HepG2 (cell line): ENCODE measurements around the gene HCFC1R1. TPM values are rescaled to one million over a fixed set of nuclear protein-coding genes. Genes with fewer than 3 reads are reported as not detected.
A peak's percentile ranks its signal among the peaks of the same experiment; 100 is the strongest.

Source experiments
- ARHGAP35 ChIP-seq: sonication (generic); formaldehyde crosslinking; IDR thresholded peaks from 2 replicates; pipeline ENCODE4 v1.9.0; 2022; ENCODE audit warnings: mild to moderate bottlenecking, inconsistent platforms, moderate library complexity, missing genetic modification reagents, borderline replicate concordance
- ATF7-NPFF ChIP-seq: sonication (generic); formaldehyde crosslinking; IDR thresholded peaks from 2 replicates; pipeline ENCODE4 v1.8.1; 2023; ENCODE audit warnings: mild to moderate bottlenecking, low read depth, missing genetic modification reagents, moderate library complexity
- GABPB1 ChIP-seq: IDR thresholded peaks from 2 replicates; pipeline ENCODE4 v1.6.1; 2016; ENCODE audit warnings: mild to moderate bottlenecking, missing genetic modification reagents, moderate library complexity, missing compliant biosample characterization
- HMGXB4 ChIP-seq, 2 experiments: sonication (generic) in 1 of 2; formaldehyde crosslinking in 1 of 2; IDR thresholded peaks; 2 replicates each; pipeline versions ENCODE4 v1.4.0 to v1.6.1; 2018 to 2020; ENCODE audit warnings: missing genetic modification reagents in 2 of 2, borderline replicate concordance in 1 of 2, low read depth in 1 of 2, mild to moderate bottlenecking in 1 of 2, missing biosample characterization in 1 of 2
- KAT8 ChIP-seq: IDR thresholded peaks from 2 replicates; pipeline ENCODE4 v1.6.1; 2016; ENCODE audit warnings: missing genetic modification reagents, missing compliant biosample characterization
- MEIS1 ChIP-seq: sonication (generic); formaldehyde crosslinking; IDR thresholded peaks from 2 replicates; pipeline ENCODE4 v1.9.0; 2021; ENCODE audit warnings: mild to moderate bottlenecking, missing genetic modification reagents, moderate library complexity, borderline replicate concordance
- MEIS2 ChIP-seq: sonication (generic); formaldehyde crosslinking; IDR thresholded peaks from 2 replicates; pipeline ENCODE4 v1.9.0; 2021; ENCODE audit warnings: mild to moderate bottlenecking, missing genetic modification reagents
- MLX ChIP-seq: IDR thresholded peaks from 2 replicates; pipeline ENCODE4 v1.6.1; 2016
- NFKBIZ ChIP-seq: IDR thresholded peaks from 2 replicates; pipeline ENCODE4 v1.6.1; 2018; ENCODE audit warnings: missing genetic modification reagents, missing compliant biosample characterization
- NR2C2 ChIP-seq: sonication (generic); formaldehyde crosslinking; IDR thresholded peaks from 2 replicates; pipeline ENCODE4 v1.4.0; 2020; ENCODE audit warnings: missing genetic modification reagents, mild to moderate bottlenecking, moderate library complexity, borderline replicate concordance
- PAXIP1 ChIP-seq: sonication (generic); formaldehyde crosslinking; conservative IDR thresholded peaks from 2 replicates; pipeline ENCODE4 v1.4.0; 2020; ENCODE audit warnings: mild to moderate bottlenecking, missing genetic modification reagents, moderate library complexity
- POLR2AphosphoS5 ChIP-seq: IDR thresholded peaks from 2 replicates; pipeline ENCODE4 v1.6.1; 2012; ENCODE audit warnings: low read depth, low read length
- RXRA ChIP-seq: sonication (generic); formaldehyde crosslinking; IDR thresholded peaks from 2 replicates; pipeline ENCODE4 v1.5.1; 2020; ENCODE audit warnings: missing genetic modification reagents
- ZFY ChIP-seq: sonication (generic); formaldehyde crosslinking; IDR thresholded peaks from 2 replicates; pipeline ENCODE4 v1.4.0; 2020; ENCODE audit warnings: missing genetic modification reagents
- ZNF224 ChIP-seq: sonication (generic); formaldehyde crosslinking; IDR thresholded peaks from 2 replicates; pipeline ENCODE4 v1.5.0; 2020; ENCODE audit warnings: mild to moderate bottlenecking, missing genetic modification reagents
- ZNF232 ChIP-seq: sonication (generic); formaldehyde crosslinking; IDR thresholded peaks from 2 replicates; pipeline ENCODE4 v1.4.0; 2020; ENCODE audit warnings: missing genetic modification reagents, borderline replicate concordance
- ZNF280B ChIP-seq: sonication (generic); formaldehyde crosslinking; IDR thresholded peaks from 2 replicates; pipeline ENCODE4 v1.5.0; 2020; ENCODE audit warnings: missing genetic modification reagents, mild to moderate bottlenecking, borderline replicate concordance
- ZNF350 ChIP-seq: sonication (generic); formaldehyde crosslinking; IDR thresholded peaks from 2 replicates; pipeline ENCODE4 v1.4.0; 2020; ENCODE audit warnings: mild to moderate bottlenecking, low read depth, missing genetic modification reagents, borderline replicate concordance
- ZNF550 ChIP-seq: sonication (generic); formaldehyde crosslinking; IDR thresholded peaks from 2 replicates; pipeline ENCODE4 v1.4.0; 2020; ENCODE audit warnings: mild to moderate bottlenecking, missing genetic modification reagents, borderline replicate concordance
- ZNF607 ChIP-seq: sonication (generic); formaldehyde crosslinking; IDR thresholded peaks from 2 replicates; pipeline ENCODE4 v1.5.1; 2020; ENCODE audit warnings: missing genetic modification reagents, mild to moderate bottlenecking, borderline replicate concordance
- ZNF816 ChIP-seq: sonication (generic); formaldehyde crosslinking; IDR thresholded peaks from 2 replicates; pipeline ENCODE4 v1.8.0; 2022; ENCODE audit warnings: missing genetic modification reagents, mild to moderate bottlenecking, borderline replicate concordance
- polyA plus RNA-seq, 8 experiments: library from polyadenylated mRNA; depleted of rRNA in 3 of 8; stranded (reverse) in 7 of 8; unstranded in 1 of 8; fragments of >200 nt; fragmentation: Illumina TruSeq in 4 of 8; extraction: Trizol in 4 of 8; gene quantifications; 2 replicates each; pipeline versions ENCODE4 v1.2.1 to v1.2.3, GENCODE V29; 2011 to 2016; ENCODE audit warnings: low read depth in 4 of 8, missing spikeins in 1 of 8, mixed read lengths in 1 of 8; ENCODE audit not compliant: insufficient read depth in 1 of 8
- total RNA-seq, 5 experiments: library from RNA; depleted of rRNA; stranded (reverse); fragments of >200 nt; fragmentation: Illumina TruSeq; extraction: Trizol; gene quantifications; 2 replicates each; pipeline ENCODE4 v1.2.3, GENCODE V29; 2016; ENCODE audit warnings: low read depth in 1 of 5

HCFC1R1 gene
- total and polyA plus RNA-seq, 2 of the 13 experiments (the other 11 are each of a cell fraction or from before 2014, with no cell fraction given): 13.8 to 16.1 TPM

GRCh38 chr16:3059041-3059722, 35.4 kb upstream of the HCFC1R1 start (continued):
- no peak for TF ChIP-seq MEIS1 (CRISPR knock-in tag)
- peak; percentile 69 for TF ChIP-seq ZFY (CRISPR knock-in tag)
- TF ChIP-seq NR2C2: peak; percentile 44; the same call in 1 of the 2 replicates
- TF ChIP-seq KAT8 (CRISPR knock-in tag): peak; percentile 66; the same call in 1 of the 2 replicates
- TF ChIP-seq ZNF232 (CRISPR knock-in tag): no peak
- peak; percentile 46; the same call in 1 of the 2 replicates for TF ChIP-seq POLR2AphosphoS5
- TF ChIP-seq ZNF280B (CRISPR knock-in tag): 0 out of 2 replicates have a peak, but pooled peaks have one; percentile 65
- TF ChIP-seq GABPB1: peak; percentile 84
- peak; percentile 22; the same call in 1 of the 2 replicates for TF ChIP-seq ARHGAP35 (CRISPR knock-in tag)
- peak; percentile 96 to 97 for TF ChIP-seq HMGXB4 (CRISPR knock-in tag; IDR thresholded peaks at IDR 0.05; ENCODE audit: borderline replicate concordance in 1 of 2, low read depth in 1 of 2)
- TF ChIP-seq MLX: no peak
- TF ChIP-seq ZNF224 (CRISPR knock-in tag): 0 out of 2 replicates have a peak, but pooled peaks have one; percentile 28
- TF ChIP-seq NFKBIZ (CRISPR knock-in tag): no peak
- peak; percentile 64 for TF ChIP-seq PAXIP1 (CRISPR knock-in tag)
- peak; percentile 12; the same call in 1 of the 2 replicates for TF ChIP-seq MEIS2 (CRISPR knock-in tag)
- TF ChIP-seq ZNF607 (CRISPR knock-in tag): peak; percentile 53; the same call in 1 of the 2 replicates
- 0 out of 2 replicates have a peak, but pooled peaks have one; percentile 26 for TF ChIP-seq ZNF550 (CRISPR knock-in tag)
- TF ChIP-seq RXRA (CRISPR knock-in tag): peak; percentile 77; the same call in 1 of the 2 replicates
- TF ChIP-seq ZNF350 (CRISPR knock-in tag): 0 out of 2 replicates have a peak, but pooled peaks have one; percentile 20
- 0 out of 2 replicates have a peak, but pooled peaks have one; percentile 46 for TF ChIP-seq ATF7-NPFF (CRISPR knock-in tag)
- TF ChIP-seq ZNF816 (CRISPR knock-in tag): peak; percentile 55; the same call in 1 of the 2 replicates
